ENCODE results near the gene PDCD6IP.

The PDCD6IP gene

GRCh38 chr3:33898901-33899300, 100.5 kb downstream of the PDCD6IP start:
- DNase-seq: no peak

GRCh38 chr3:33900440-33900808, 102.0 kb downstream of the PDCD6IP start:
- no peak for DNase-seq

GRCh38 chr3:33900809-33901505, 102.5 kb downstream of the PDCD6IP start:
- DNase-seq: no peak

GRCh38 chr3:33901862-33902563, 103.6 kb downstream of the PDCD6IP start:
- DNase-seq: no peak

- no peak for DNase-seq
Observed at GRCh38 chr3:33904730-33905129, 106.3 kb downstream of the PDCD6IP start.

GRCh38 chr3:33908250-33908851, 109.9 kb downstream of the PDCD6IP start:
- no peak for DNase-seq

DNA sequence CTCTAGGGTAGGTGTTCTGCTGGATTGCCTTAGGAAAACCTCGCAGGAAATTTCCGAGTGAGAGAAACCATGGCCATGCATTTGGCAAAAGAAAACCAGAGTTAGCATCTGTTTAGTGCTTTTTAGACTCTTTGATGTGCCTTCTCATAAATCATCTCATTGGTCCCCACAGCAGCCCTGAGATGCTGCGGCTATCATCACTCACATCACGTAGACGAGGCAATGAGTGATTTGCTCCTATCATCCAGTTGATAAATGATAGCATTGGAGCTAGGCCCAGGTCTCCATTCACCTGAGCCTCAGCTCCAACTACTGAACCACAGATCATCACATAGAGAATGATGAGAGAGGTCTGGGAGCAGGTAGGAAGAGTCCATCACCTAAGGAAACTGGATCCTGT, 111.1 kb downstream of the PDCD6IP start:
- no peak for DNase-seq

DNA sequence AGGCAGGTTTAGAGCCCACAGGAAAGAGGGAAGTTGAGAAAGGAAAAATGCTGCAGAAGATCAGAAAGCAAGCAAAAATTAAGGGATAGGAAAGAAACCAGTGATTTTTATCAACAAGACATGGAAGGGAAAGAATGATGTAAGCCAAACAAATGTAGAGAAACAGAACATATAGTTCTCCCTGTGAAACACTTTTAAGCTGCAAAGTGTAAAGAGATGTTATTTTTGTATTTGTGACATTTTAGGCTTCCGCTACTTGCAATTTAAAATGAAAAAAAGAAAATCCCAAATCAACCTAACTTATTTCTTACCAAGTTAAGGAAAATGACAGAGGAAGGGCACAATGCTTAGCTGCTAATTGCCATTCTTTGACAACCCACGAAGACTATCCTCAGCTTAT, 111.6 kb downstream of the PDCD6IP start:
- no peak for DNase-seq

GRCh38 chr3:33911525-33912322, 113.3 kb downstream of the PDCD6IP start:
- no peak for DNase-seq

GRCh38 chr3:33914212-33914611, 115.8 kb downstream of the PDCD6IP start:
- no peak for DNase-seq

DNA sequence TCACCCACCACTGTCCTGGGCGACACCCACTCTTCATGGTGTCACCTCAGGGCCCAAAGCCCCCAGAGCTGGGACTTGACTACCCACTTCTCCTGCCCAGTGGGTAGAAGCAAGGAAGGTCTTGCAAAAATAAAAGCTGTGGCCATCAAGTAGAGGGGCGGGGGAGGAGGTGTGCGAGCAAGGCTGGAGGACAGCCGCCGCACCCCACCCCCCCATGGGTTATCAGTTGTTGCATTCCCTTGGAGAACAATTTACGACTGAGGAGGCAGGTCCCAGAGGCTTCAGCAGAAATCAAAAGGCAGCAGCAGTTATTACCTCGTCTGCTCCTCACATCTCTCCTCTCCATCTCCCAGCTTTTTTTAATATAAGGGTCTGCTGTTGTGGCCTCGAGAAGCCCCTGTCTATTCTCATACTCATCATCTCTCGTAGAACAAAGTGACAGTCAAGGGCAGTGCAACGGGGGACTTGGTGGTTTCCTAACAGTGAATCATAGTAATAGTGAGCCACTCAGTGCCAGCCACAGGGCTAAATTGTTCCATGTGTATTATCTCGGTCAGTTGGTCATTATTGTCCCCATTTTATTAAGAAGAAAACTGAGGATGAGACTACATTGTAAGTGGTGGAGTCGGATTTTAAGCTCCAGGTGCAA, 116.4 kb downstream of the PDCD6IP start:
- DNase-seq: no peak

GRCh38 chr3:33915796-33916546, 117.5 kb downstream of the PDCD6IP start:
- DNase-seq: no peak

- no peak for DNase-seq
Observed at GRCh38 chr3:33918126-33918756, 119.8 kb downstream of the PDCD6IP start.

Measured in CD4-positive, alpha-beta T cell treated with Interleukin-10 for 1 hour (primary cell).